Spleen (tissue), 11 donors: ENCODE data around the gene ARPC3. TPM values are rescaled to one million over a fixed set of nuclear protein-coding genes. Genes with fewer than 3 reads are reported as not detected.
"Not testable (repeated sequence)": the region's sequence is repeated elsewhere in the genome, so short reads cannot be mapped to it uniquely, and the experiment has no call there.

Experiments
- DNase-seq: peaks from one replicate; pipeline ENCODE4 v3.0.0-alpha.2; 2020
- H3K27ac ChIP-seq, 8 donors: fragments of 200-600 bp; sonication (generic) in 7 of 8; 1 replicate in 4 of 8; 2 replicates in 4 of 8; pipeline versions ENCODE4 v1.5.0 to v1.8.0; 2016 to 2021; ENCODE audit warnings: inconsistent platforms in 4 of 8, mild to moderate bottlenecking in 4 of 8, moderate library complexity in 1 of 8
- H3K27me3 ChIP-seq, 7 donors: fragments of 200-600 bp; sonication (generic) in 6 of 7; replicated peaks in 1 of 7; 1 replicate in 4 of 7; 2 replicates in 3 of 7; pipeline versions ENCODE4 v1.5.0 to v1.8.0; 2016 to 2021; ENCODE audit warnings: inconsistent platforms in 3 of 7, mild to moderate bottlenecking in 1 of 7
- H3K36me3 ChIP-seq, 6 donors: fragments of 200-600 bp; sonication (generic) in 5 of 6; 1 replicate in 4 of 6; 2 replicates in 2 of 6; pipeline versions ENCODE4 v1.5.0 to v1.8.0; 2016 to 2021; ENCODE audit warnings: inconsistent platforms in 2 of 6
- H3K4me1 ChIP-seq, 6 donors: fragments of 200-600 bp; sonication (generic) in 5 of 6; 1 replicate in 3 of 6; 2 replicates in 3 of 6; pipeline versions ENCODE4 v1.5.0 to v1.8.0; 2016 to 2021; ENCODE audit warnings: inconsistent platforms in 3 of 6
- H3K4me3 ChIP-seq, 8 donors: fragments of 200-600 bp; sonication (generic) in 7 of 8; 1 replicate in 4 of 8; 2 replicates in 4 of 8; pipeline versions ENCODE4 v1.5.0 to v1.8.0; 2016 to 2021; ENCODE audit warnings: inconsistent platforms in 4 of 8, mild to moderate bottlenecking in 4 of 8, moderate library complexity in 2 of 8
- H3K9me3 ChIP-seq, 8 donors: fragments of 200-600 bp; sonication (generic) in 7 of 8; 1 replicate in 4 of 8; 2 replicates in 4 of 8; pipeline versions ENCODE4 v1.5.0 to v1.8.0; 2016 to 2021; ENCODE audit warnings: inconsistent platforms in 4 of 8
- POLR2A ChIP-seq, 3 donors: fragments of 450-650 bp; IDR thresholded peaks; one replicate each; pipeline ENCODE4 v1.5.1; 2017; ENCODE audit warnings: antibody characterized with exemption in 3 of 3, mild to moderate bottlenecking in 1 of 3
- POLR2AphosphoS5 ChIP-seq, 3 donors: sonication (generic); formaldehyde crosslinking; IDR thresholded peaks; one replicate each; pipeline ENCODE4 v1.5.1; 2017; ENCODE audit warnings: antibody characterized with exemption in 3 of 3
- whole genome bisulfite sequencing, 5 donors: extraction: QIAGEN DNeasy Blood & Tissue Kit in 3 of 5; methylation state at CpG; one replicate each; pipeline versions ENCODE4 v1.1.5 to v1.1.7; 2013 to 2018; 5-methylcytosine and 5-hydroxymethylcytosine counted together
- intact Hi-C: fragments of 100-400 bp; cut with DNase I; formaldehyde crosslinking; loops from one replicate; pipeline ENCODE4 v1.15.0; 2023; ENCODE audit warnings: low total_unique reads
- polyA plus RNA-seq, 3 donors: library from polyadenylated mRNA; stranded (reverse); fragments of 200-250 nt; gene quantifications; one replicate each; pipeline ENCODE4 v1.2.1, GENCODE V29; 2013
- total RNA-seq, 7 donors: library from RNA; depleted of rRNA in 3 of 7; stranded (reverse); fragments of >200 nt in 3 of 7; fragmentation: NEBNext Ultra II Directional in 4 of 7; extraction: Animal tissue kit (Norgen Biotek cat#: 25700) in 4 of 7; gene quantifications; one replicate each; pipeline versions ENCODE4 v1.1.0 to v1.2.1, GENCODE V29; 2016 to 2021
- TF ChIP-seq, protein P1 (sequence below), 11 experiments: fragments of 200-600 bp in 7 of 11; fragments of 450-650 bp in 4 of 11; sonication (generic) in 4 of 11; IDR thresholded peaks in 8 of 11; conservative IDR thresholded peaks in 3 of 11; 1 replicate in 7 of 11; 2 replicates in 4 of 11; pipeline versions ENCODE4 v1.4.0 to v1.8.0; 2016 to 2021; ENCODE audit warnings: antibody characterized with exemption in 11 of 11, inconsistent platforms in 4 of 11, mild to moderate bottlenecking in 1 of 11
- donor health status: healthy with polysubstance abuse.
- donor health status: DM: no; HTN: no; CAD: no; lungs with moderate emphysema.
- donor health status: DM: no; HTN: no; CAD: no.
- donor health status: Bipolar disorder and iron deficiency.
- donor health status: healthy.
- donor health status: DM: no; HTN: no; CAD: no.
- donor health status: DM: yes; HTN: yes; CAD: no.

Gene ARPC3
- total and polyA plus RNA-seq, 10 donors = 301 to 762 (median 386) TPM

DNA sequence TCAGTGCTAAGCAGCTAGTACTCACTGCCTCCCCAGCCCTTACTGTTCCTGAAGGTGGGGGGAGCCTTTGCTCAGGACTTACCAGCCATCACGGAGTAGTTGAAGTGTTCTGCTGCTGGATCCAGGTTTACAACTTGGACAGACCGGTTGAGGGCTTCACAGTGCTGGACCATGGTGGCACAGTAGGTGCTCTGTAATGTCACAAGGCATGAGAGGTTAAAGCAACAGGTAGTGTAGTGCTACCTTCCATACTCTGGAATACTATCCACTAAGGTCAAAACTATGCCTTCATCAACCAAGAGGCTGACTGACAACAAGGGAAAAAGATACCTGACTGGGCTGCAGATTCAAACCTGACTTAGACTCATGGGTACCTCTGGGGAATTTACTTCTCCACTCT, 14.9 kb upstream of the ARPC3 start:
- no peak for DNase-seq
- WGBS, 5 donors = 91 to 100% (median 93%) methylated on average over 1 to 2 of the region's 2 CpGs
- peaks cover 0 to 55% (median 23%) of the 10 kb centered on the region in 6 donors for H3K36me3 ChIP-seq

DNA sequence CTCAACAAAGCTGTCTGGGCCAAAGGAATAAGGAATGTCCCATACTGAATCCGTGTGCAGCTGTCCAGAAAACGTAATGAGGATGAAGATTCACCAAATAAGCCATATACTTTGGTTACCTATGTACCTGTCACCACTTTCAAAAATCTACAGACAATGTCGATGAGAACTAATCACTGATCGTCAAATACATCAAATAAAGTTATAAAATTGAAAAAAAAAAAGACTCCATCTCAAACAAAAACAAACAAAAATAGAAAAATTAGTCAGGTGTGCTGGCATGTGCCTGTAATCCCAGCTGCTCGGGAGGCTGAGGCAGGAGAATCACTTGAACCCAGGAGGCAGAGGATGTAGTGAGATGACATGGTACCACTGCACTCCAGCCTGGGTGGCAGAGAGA, 11.1 kb upstream of the ARPC3 start:
- H3K9me3 ChIP-seq, H3K27ac ChIP-seq, DNase-seq, H3K27me3 ChIP-seq, H3K4me3 ChIP-seq, intact Hi-C loops: not testable (repeated sequence)
- whole genome bisulfite sequencing, 5 donors = 91 to 94% (median 93%) methylated on average over 5 of the region's 5 CpGs
- H3K36me3 ChIP-seq = peaks cover 0 to 79% (median 36%) of the 10 kb centered on the region in 6 donors
- peaks cover 0 to 39% (median 24%) of the 10 kb centered on the region in 6 donors for H3K4me1 ChIP-seq

More for the DNA sequence above, 14.9 kb upstream of the ARPC3 start:
- Histone ChIP-seq H3K4me3 (no peak overlapping the region), H3K27ac (no peak overlapping the region), H3K4me1 (peaks cover 19 to 46% (median 33%) of the 10 kb centered on the region in 6 donors), H3K27me3 (no peaks in the 10 kb centered on the region), H3K9me3 (no peaks in the 10 kb centered on the region)
- TF ChIP-seq POLR2A (IDR thresholded peaks at IDR 0.05) = no peak
- TF ChIP-seq, protein P1, sequence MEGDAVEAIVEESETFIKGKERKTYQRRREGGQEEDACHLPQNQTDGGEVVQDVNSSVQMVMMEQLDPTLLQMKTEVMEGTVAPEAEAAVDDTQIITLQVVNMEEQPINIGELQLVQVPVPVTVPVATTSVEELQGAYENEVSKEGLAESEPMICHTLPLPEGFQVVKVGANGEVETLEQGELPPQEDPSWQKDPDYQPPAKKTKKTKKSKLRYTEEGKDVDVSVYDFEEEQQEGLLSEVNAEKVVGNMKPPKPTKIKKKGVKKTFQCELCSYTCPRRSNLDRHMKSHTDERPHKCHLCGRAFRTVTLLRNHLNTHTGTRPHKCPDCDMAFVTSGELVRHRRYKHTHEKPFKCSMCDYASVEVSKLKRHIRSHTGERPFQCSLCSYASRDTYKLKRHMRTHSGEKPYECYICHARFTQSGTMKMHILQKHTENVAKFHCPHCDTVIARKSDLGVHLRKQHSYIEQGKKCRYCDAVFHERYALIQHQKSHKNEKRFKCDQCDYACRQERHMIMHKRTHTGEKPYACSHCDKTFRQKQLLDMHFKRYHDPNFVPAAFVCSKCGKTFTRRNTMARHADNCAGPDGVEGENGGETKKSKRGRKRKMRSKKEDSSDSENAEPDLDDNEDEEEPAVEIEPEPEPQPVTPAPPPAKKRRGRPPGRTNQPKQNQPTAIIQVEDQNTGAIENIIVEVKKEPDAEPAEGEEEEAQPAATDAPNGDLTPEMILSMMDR (IDR thresholded peaks at IDR 0.05 in 8 of 11, conservative IDR thresholded peaks at IDR 0.05 in 3 of 11) = no peak
- TF ChIP-seq POLR2AphosphoS5 (IDR thresholded peaks at IDR 0.05) = no peak
- intact Hi-C loops = no loop called here

DNA sequence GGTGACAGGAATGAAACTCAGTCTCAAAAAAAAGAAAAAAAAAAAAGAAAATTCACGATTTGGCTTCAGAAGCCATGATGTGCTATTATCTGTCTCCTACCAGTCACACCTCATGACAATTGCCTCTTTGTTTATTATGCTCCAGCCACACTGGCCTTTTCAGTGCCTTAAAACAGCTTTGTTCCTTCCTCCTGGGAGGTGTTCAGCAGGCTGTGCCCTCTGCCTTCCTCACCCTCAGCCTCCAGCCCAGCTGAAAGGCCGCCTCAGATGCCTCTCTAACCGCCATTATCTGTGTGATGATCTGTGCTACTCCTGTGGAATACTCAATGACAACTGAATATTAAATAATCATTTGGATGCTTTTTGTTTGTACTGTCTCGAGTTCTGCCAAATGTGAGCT, 8.6 kb upstream of the ARPC3 start:
- Histone ChIP-seq H3K36me3 (peaks cover 0 to 82% (median 27%) of the 10 kb centered on the region in 6 donors), H3K27ac (no peak overlapping the region), H3K4me3 (no peak overlapping the region), H3K9me3 (no peaks in the 10 kb centered on the region), H3K4me1 (peaks cover 0 to 51% (median 31%) of the 10 kb centered on the region in 6 donors), H3K27me3 (no peaks in the 10 kb centered on the region)
- TF ChIP-seq POLR2AphosphoS5 (IDR thresholded peaks at IDR 0.05) (no peak), POLR2A (IDR thresholded peaks at IDR 0.05) (no peak)
- intact Hi-C loops = loop anchor here (10.0 kb wide), 1 partner anchor 46 kb away; the partner anchor contains the start of genes RAD9B and VPS29
- no peak for DNase-seq
- WGBS, 5 donors = 92 to 97% (median 96%) methylated on average over 4 of the region's 4 CpGs

DNA sequence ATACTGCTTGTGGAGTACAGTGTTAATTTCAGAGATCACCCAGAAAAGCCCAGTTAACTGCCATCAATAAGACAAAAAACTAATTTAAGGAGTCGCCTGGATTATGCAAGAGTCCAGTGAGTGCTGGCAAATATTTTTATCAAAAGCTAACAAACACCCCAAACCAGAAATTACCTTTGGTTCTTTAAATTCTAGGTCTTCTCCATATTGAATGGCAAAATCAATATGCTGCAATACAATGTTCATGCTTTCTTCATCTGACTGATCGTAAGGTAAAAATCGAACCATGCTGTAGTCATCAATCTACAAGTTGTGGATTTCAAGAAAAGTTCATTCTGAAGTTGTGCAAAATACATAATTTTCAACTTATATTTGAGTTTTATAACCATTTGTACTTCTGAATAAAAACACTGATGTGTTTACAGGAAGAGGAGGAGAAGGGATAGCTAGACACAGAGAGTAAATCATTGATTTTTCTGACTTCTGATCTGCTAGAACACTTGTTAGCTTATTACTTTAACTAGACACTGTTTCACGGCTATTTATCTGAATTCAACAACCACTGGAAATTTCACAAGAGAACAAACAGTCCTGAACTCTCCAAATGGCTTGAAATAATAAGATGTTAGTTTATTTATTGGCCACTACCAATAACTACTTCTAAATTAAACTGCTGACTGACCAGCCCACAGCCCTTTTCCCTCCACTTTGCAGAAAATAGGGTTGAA, 3.6 kb upstream of the ARPC3 start:
- no peak overlapping the region for H3K4me3 ChIP-seq
- H3K4me1 ChIP-seq = peaks cover 4 to 72% (median 48%) of the 10 kb centered on the region in 6 donors
- H3K36me3 ChIP-seq = peaks cover 0 to 53% (median 13%) of the 10 kb centered on the region in 6 donors
- intact Hi-C loops = loop anchor here (5.0 to 10.0 kb wide), 2 partner anchors 51 to 149 kb away; partner anchors contain the start of genes RAD9B and VPS29
- no peak for DNase-seq
- no peak overlapping the region for H3K27ac ChIP-seq
- no peaks in the 10 kb centered on the region for H3K9me3 ChIP-seq
- TF ChIP-seq POLR2AphosphoS5 (IDR thresholded peaks at IDR 0.05) = no peak
- no peak for TF ChIP-seq POLR2A (IDR thresholded peaks at IDR 0.05)
- TF ChIP-seq, protein P1 (IDR thresholded peaks at IDR 0.05 in 8 of 11, conservative IDR thresholded peaks at IDR 0.05 in 3 of 11) = no peak
- 78 to 96% (median 88%) methylated on average over 4 of the region's 4 CpGs for WGBS, 5 donors
- H3K27me3 ChIP-seq = no peaks in the 10 kb centered on the region

DNA sequence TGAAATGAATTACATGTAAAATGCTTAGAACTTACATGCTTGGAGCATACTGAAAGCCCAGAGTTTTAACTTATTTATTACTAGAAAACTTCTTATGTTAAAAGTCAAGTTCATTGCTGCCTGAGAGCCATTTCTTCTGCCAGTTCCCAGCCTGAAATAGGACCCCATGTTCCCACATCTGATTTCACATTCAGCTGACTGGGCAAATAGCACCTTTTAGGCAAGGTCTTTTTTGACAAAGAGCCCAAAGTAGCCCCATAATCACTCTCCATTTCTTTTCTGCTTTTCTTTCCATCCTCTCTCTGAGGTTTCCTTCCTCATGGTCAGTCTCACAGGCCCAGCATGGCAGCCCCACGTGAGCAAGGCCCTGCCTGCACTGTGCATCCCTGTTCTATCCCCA, 1.1 kb upstream of the ARPC3 start:
- Histone ChIP-seq H3K9me3 (no peaks in the 10 kb centered on the region), H3K27me3 (no peaks in the 10 kb centered on the region), H3K27ac (peak overlapping the region in 6 of 8 donors; percentile 20 to 98 (median 96)), H3K4me3 (no peak overlapping the region), H3K36me3 (peaks cover 0 to 67% (median 13%) of the 10 kb centered on the region in 6 donors), H3K4me1 (peaks cover 22 to 76% (median 57%) of the 10 kb centered on the region in 6 donors)
- intact Hi-C loops = loop anchor here (5.0 to 10.0 kb wide), 2 partner anchors 54 to 151 kb away; partner anchors contain the start of genes RAD9B and VPS29
- TF ChIP-seq POLR2A (IDR thresholded peaks at IDR 0.05) (no peak), POLR2AphosphoS5 (IDR thresholded peaks at IDR 0.05) (no peak)
- TF ChIP-seq, protein P1 (IDR thresholded peaks at IDR 0.05 in 8 of 11, conservative IDR thresholded peaks at IDR 0.05 in 3 of 11) = no peak
- DNase-seq = no peak
- WGBS, 5 donors = 65 to 79% (median 70%) methylated on average over 1 of the region's 1 CpG
